Colon (tissue), 2 donors: ENCODE measurements around the gene NCOA6.
"Not testable (repeated sequence)": the region's sequence is repeated elsewhere in the genome, so short reads cannot be mapped to it uniquely, and the experiment has no call there.

Experiments
- FAIRE-seq: peaks from 2 replicates; lab custom pipeline; 2012; peaks lifted over from hg19 to GRCh38; lab: Jason Lieb, UNC
- donor health status: control.
- donor health status: control.

The NCOA6 gene

DNA sequence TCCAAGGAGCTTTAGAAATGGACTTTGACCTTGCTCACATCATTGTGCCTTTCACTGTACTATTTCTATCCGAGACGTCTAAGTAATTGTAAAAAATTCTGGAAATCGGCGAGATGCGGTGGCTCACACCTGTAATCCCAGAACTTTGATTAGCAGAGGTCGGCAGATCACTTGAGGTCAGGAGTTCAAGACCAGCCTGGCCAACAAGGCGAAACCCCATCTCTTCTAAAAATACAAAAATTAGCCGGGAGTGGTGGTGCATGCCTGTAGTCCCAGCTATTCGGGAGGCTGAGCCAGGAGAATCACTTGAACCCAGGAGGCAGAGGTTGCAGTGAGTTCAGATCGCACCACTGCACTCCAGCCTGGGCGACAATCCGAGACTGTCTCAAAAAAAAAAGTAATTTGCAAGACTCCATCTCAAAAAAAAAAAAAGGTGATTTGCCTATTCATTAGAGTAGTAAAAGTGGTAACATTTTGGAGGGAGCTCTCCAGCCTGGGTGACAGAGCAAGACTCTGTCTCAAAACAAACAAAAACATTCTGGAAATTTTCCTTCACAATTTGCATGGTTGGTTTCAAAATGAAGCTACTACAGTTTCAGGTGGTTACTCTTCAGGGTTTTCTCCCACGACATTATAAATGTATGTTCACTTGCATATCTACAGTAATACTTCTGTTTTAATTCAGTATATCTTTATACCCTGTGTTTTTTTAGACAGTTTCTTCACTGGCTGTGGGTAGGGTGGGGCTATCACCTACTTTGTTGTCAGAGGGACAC is 106.0 kb downstream of the NCOA6 start:
- not testable (repeated sequence) for FAIRE-seq

DNA sequence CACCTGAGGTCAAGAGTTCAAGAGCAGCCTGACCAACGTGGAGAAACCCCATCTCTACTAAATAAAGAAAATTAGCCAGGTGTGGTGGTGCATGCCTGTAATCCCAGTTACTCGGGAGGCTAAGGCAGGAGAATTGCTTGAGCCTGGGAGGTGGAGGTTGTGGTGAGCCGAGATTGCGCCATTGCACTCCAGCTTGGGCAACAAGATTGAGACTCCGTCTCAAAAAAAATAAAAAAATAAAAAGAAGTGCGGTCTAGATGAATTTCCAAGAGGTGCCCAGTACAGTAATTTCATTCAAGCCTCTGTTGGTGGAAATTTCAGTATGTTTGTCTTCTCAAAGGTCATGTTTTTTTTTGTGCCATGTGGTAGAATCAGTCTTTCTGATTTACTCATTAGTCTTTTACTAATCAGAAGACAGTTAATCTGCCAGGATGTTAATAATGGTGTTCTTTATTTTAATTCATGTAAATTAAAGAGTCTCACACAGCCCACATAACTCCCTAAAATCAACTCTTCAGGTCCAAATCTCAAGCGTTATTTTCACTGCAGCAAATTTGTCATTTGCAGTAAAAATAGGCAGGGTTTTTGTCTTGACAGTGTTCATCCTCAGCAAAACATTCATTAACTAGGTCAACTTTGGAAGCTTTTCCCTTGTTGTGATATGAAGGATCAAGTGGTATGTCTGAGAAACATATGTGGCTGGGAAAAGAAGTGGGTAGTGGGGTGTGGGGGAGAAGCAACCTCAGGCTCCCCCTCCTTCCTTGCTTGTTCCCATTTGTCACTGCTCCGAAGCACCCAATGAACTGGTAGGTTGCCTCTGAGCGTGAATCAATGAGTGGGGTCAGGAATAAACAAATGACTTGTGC is 108.0 kb downstream of the NCOA6 start:
- no peak for FAIRE-seq

GRCh38 chr20:34716921-34717229 is 108.6 kb downstream of the NCOA6 start:
- no peak for FAIRE-seq

- FAIRE-seq: no peak
Observed at GRCh38 chr20:34715384-34715783, 110.1 kb downstream of the NCOA6 start.

DNA sequence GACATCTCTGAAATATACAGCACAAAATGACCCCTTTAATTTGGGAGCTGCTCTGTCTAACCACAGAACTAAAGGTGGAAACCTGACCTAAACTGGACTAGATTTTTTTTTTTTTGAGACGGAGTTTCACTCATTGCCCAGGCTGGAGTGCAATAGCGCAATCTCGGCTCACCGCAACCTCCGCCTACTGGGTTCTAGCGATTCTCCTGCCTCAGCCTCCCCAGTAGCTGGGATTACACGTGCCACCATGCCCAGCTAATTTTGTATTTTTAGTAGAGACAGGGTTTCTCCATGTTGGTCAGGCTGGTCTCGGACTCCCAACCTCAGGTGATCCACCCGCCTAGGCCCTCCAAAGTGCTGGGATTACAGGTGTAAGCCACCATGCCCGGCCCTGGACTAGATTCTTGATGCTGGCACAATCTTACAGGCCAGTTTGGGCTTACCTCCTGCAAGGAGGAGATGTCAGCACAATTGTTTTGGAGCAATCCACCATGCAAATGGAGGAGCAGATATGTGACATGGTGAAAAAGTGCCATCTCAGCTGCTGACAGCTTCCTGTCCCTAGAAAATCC is 111.4 kb downstream of the NCOA6 start:
- not testable (repeated sequence) for FAIRE-seq

GRCh38 chr20:34713194-34713943 is 112.1 kb downstream of the NCOA6 start:
- FAIRE-seq: no peak

- no peak for FAIRE-seq
Observed at GRCh38 chr20:34712525-34713192, 112.8 kb downstream of the NCOA6 start.

DNA sequence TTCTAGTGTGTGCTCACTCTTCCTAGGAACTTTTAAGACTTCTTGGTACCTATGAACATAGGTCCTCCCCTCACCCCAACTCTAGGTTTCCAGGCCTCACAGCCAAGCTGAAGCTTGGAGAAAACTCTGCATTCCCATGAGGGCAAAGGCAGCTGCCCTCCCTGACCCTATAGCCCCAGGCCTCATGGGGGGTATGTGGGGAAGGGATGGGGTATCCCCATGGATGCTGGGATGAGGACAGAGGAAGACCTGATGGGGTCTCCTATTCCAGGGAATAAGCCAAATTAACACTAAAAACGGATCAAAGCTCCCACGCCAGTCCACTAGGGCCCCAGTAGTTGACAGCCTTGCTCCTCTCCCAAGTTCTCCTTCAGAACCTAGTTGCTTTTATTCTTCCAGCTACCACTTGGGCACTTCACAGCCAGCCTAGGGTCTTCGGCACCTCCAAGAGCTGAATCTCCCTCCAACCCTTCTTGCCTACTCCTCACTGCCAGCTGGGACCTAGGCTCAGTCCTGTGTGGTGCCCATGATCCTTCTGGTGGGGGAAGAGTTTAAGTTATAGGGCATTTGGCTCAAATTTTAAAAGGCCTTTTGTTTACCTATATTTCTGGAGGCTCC is 113.5 kb downstream of the NCOA6 start:
- no peak for FAIRE-seq

- FAIRE-seq: no peak
Observed at GRCh38 chr20:34710861-34711574, 114.4 kb downstream of the NCOA6 start.

DNA sequence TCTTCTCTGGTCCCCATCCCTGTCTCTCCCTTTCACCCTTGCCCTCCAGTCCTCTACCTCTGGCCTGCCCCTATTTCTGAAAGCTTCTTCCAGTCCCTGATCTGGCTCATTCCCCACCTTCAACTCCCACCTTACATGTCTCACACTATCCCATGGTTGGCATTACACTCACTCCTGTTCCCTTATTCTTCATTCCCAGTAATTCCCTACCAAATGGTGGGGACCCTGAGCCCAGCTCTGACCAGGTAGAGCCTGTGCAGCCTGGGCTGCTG is 114.9 kb downstream of the NCOA6 start:
- FAIRE-seq: no peak

DNA sequence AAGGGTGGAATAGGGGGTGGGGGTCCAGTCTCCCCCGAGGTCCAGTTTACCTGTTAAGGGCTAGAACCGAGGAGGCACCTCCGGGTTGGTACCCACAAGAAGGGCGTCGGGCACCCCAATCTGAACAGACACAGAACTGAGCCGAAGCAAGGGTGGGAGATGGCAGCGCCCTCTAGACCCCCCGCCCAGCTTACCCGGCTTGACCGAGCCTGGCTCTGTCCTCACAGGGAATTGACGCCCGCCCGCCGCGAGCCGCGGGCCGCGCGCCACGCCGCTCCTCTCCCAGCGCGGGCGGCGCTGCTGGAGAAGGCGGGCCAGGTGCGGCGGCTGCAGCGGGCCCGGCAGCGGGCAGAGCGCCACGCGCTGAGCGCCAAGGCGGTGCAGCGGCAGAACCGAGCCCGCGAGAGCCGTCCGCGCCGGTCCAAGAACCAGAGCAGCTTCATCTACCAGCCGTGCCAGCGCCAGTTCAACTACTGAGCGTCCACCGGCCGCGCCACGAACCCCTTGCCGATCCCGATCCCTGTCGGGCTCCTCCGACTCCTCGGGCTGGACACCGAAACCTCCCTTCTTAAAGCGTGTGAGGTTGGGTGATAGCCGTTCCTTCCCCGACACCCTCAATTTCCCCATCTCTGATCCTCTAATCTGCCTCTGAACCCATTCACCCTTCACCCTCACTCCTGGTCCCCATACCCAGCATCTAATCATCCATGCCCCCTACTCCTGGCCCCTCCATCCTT is 115.5 kb downstream of the NCOA6 start:
- FAIRE-seq: no peak

DNA sequence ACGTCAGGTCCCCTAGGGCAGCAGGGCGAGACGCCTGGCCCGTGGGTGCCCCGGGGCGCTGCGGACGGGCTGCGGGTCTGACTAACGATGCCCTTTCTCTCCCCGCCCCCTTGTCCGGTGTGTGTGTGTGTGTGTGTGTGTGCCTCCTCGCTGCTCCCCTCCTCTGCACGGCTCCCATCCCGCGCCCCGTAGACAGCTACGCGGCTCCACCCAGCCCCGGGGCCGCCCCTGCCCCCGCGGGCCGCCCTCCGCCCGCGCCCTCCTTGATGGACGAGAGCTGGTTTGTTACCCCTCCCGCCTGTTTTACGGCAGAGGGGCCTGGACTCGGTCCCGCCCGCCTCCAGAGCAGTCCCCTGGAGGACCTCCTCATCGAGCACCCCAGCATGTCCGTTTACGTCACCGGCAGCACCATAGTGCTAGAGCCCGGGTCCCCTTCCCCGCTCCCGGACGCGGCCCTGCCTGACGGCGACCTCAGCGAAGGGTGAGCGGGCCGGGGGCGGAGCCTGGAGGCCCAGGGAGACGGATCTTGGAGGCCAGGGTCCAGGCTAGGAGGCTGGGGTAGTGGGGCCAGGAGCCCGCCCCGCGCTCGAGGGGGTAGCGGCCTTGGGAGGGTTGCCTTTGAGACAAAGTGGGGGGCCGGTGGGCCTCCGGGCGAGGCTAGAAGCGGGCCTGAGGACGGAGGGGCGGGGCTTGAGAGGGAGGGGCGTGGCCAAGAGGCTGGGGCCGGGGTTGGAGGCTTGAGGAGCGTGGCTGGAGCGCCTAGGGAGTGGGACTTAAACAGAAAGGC is 116.2 kb downstream of the NCOA6 start:
- no peak for FAIRE-seq

GRCh38 chr20:34708621-34709043 is 116.8 kb downstream of the NCOA6 start:
- FAIRE-seq: no peak

- FAIRE-seq: no peak
Observed at GRCh38 chr20:34706912-34707784, 118.3 kb downstream of the NCOA6 start.

GRCh38 chr20:34706302-34706875 is 119.1 kb downstream of the NCOA6 start:
- no peak for FAIRE-seq

DNA sequence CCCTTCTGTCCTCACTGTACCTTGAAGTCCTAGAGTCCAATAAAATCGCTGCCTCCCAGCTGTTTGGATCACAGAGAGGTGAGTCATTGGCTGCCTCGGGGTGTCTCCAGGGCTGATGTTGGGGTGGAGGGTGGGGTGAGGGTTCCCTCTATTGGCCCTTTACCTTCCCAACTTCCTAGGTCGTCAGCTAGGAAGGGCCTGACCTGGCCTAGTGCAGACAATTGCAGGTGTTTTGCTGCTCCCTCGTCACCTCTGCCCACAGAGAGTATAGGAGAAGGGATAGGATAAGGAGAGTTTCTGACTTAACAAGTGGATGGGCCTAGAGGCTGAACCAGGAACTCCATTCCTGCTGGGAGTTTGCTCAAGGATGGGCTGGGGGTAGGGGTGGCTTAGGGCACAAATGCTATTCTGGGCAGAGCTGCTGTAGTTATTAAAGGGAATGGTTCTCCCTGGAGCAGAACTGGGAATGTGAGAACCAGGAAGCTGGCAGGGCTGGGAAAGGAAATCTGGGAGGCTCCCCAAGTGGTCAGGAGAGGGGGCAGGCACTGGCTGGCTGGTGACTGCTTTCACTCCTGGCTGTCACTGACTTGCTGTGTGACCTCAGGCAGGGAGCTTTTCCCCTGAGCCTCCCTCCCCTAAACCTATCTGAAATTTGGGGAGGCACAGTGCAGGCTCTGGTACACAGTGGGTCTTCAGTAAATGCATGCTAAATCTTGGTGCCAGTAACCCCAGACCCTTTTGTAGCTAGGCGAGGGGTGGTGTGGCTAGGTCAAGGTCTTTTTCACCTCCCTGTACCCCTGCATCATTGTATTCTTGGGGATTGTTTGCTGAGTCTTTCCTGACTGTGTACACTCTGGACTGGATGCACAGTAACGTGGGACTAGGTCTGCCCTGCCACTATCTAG is 119.8 kb downstream of the NCOA6 start:
- FAIRE-seq: no peak

GRCh38 chr20:34705008-34705396 is 120.4 kb downstream of the NCOA6 start:
- FAIRE-seq: no peak
